Stimulated activated CD4-positive, alpha-beta T cell treated with anti-CD3 and anti-CD28 coated beads, Interleukin-15, amount 100 ng/mL, for 1 hour (primary cell): ENCODE results near the gene IL17F.
"Not testable (repeated sequence)": the region's sequence is repeated elsewhere in the genome, so short reads cannot be mapped to it uniquely, and the experiment has no call there.

Source experiments
- DNase-seq, 2 donors: peaks; one replicate each; pipeline ENCODE4 v3.0.0-alpha.2; 2020; ENCODE audit warnings: low read depth in 1 of 2, low spot score in 1 of 2

Gene IL17F

GRCh38 chr6:52249078-52249477 is 4.8 kb upstream of the IL17F start:
- no peak for DNase-seq

DNA sequence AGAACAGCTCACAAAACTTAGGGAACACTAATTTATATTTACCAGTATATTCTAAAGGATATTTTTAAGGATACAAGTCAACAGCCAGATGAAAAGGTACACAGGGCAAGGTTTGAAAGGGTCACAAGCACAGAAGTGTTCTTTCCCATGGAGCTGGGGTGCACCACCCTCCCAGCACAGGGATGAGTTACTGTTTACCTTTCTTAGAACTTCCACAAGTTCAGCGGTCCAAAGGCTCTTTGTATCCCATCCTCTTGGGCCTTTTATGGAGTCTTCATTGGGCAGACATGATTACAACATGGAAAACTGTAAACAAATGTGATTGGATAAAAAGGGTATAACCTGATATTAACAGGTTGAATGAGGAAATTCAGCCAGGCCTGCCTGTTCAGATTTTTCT is 1.1 kb upstream of the IL17F start:
- DNase-seq, result no peak

DNA sequence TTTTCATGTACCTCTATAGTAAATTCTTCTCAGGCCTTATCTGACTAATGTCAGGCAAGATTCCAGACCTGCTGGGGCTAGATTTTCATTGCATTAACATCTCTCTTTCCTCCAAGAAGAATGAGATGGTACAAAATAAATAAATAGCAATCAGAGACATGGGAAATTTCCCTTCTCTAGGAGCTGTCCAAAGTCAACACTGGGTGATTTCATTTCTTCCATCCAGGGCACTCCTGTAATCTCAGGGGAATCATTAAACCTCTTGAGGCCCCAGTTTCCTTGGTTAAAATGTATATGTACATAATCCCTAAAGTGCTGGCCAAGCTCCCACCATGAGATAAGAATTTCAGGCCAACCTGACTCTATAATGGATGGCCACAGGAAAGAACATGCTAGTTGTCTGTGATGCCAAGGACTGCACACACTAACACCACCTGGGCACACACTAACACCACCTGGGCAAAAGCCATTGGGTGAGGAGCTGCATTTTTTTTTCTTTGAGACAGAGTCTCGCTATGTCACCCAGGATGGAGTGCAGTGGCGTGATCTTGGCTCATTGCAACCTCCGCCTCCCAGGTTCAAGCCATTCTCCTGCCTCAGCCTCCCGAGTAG is 912 bp downstream of the IL17F start:
- no peak for DNase-seq

DNA sequence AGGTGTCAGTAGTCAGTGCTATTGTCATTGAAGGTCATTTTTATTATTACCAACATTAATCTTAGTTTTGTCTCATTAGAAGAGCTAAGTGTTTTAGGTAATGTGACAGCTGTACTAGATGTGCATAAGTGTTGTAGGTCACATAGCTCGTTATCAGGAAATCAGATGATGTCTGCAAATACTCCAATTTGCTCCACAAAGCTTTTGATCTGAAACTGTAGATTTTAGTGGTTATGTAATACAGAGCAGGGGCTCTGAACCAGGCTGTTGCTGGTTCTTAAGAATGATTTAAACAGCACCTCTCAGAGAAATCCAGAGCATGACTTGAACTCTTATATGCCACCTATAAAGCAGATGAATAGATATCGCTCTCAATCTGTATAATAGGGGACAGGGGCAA is 2.5 kb downstream of the IL17F start:
- no peak for DNase-seq

DNA sequence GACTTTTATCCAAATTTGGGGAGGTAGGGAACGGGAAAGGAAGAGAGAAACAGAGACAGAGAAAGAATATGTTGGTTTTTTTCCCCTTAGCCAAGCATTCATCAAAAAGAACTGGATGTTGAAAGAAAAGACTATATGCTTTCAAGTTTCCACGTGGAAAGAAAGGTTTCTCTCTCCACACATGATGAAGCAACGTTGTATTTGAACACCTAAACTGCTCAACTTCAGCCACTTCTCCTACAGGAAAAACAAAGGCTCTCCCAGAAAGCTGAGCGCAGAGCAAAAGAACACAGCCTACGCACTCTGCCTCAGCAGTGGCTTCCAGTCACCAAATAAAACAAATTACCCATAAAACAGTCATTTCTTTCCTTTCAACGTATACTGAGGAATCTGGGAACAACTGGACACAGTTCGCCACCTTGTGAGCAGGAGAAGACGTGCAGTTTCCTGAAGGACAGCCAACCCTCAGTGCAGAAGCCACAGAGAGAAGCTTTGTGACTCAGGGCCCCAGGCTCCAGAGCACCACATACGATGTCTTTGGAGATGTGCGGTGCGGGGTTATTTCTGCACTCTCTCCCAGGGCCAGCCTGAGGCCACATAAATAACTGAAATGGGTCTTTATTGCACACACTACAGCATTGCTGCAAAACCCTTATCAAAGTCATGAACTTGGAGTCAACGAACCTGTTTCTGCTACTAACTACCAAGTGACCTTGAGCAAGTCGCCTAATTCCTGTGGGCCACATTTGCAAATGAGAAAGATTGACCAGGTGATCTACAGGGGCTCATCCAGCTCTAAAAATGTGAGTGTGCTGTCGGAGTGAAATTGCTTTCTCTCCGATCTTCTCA is 10.1 kb downstream of the IL17F start:
- no peak for DNase-seq

DNA sequence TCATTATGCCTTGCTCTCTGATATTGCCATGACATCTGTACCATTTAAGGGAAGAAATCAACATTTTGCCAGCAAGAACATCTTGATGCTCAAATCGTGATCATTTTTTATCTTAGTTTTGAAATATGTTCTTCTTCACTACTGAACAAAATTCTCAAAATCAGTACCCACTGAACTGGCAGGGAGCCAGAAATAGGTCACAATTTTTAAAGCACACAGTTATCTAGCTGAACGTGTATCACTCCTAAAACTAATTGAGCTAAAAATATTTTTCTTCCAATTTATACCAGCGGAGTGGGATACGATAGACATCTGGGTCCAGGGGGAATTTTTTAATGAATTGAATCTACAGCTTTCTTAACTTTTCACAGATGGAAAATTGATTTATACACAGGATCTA is 11.3 kb downstream of the IL17F start:
- no peak for DNase-seq

DNA sequence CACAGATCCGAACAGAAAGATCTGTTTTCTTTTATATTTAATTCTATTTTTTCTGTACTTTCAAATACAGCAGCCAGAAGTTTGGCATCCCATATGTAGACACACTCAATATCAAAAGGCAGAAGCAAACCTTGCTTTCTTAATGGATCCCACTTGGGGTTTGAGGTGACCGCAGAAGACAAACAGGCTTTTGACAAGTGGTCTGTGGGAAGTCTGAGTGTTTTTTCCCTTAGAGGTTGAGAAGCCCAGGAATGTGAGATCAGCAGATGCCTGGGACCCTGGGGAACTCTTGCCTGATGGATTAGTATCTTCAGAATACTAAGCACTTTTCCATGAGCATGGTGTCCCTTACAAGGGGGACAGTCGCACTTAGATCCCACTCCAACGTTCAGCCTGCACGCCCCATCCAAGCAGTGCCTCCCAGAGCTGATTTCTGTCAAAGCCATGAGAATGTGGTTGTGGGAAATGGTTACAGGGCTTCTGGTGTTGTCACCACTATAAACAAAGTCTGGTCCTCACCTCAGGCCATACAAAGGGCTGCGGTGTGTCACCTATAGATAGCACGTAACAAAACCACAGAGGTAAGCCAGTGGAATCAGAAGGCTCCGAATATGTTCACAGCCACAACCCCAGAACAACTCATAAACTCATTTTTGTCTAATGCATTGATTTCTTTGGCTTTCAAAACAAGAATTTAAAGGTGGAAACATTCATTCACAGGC is 12.7 kb downstream of the IL17F start:
- DNase-seq, result no peak

DNA sequence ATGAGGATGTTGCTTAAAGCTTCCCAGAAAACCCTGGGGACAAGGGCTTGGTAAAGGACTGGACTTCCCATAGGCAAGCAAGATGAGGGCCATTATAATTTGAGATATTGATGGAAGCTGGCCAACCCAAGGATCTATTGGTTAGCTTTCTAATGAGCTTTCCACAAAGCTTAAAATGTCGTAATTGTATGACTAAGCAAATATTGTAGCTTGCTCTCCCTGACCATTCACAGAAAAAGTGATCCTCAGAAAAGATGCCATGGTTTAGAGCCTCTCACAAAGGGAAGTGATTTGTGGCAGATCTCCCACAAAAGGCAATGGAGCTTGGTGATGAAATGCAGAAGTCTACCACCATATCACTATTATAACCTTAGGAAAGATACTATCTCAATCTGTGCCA is 13.6 kb downstream of the IL17F start:
- DNase-seq, result no peak

DNA sequence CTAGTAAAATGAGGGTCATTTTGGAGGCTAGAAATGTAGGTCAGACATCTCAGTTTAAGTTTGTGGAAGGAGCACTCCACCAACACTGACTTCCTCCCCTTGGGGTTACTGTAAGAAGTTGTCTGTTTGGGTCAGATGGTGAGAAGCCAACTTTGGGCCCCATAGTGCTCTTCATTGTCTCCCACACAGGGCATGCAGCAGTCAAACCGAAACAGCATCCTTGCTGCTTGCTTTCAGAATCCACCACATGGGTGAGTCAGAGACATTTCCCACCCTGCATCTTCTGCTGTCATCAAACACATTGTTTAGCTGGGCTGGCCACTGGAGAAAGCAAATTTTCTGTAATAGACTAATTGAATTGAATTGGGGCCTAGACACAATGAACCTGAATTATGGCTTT is 16.8 kb downstream of the IL17F start:
- DNase-seq, result peak in 1 of 2 donors; percentile 13

GRCh38 chr6:52221302-52221701 is 23.0 kb downstream of the IL17F start:
- no peak for DNase-seq

- no peak for DNase-seq
Measured at GRCh38 chr6:52217761-52218160, 26.5 kb downstream of the IL17F start.

- DNase-seq, result no peak
Measured at GRCh38 chr6:52216932-52217575, 27.2 kb downstream of the IL17F start.

DNA sequence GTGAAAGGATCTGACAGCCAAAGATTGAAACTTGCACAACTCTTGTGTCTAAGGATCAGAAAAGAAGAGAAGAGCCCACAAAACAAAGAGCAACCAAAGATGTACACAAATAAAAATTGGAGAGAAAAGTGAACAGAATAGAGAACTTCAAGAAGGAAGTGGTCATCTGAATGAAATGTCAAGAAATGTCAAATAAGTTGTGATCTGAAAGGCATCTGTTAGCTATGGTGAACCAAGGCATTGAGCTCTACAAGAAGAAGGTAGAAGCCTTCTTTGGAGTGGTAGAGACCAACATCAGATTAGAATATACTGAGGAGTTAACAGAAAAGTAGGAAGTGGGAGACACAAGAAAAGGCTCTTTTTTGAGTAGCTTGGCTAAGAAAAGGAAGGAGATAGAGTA is 28.5 kb downstream of the IL17F start:
- no peak for DNase-seq

GRCh38 chr6:52213127-52213526 is 31.2 kb downstream of the IL17F start:
- no peak for DNase-seq

DNA sequence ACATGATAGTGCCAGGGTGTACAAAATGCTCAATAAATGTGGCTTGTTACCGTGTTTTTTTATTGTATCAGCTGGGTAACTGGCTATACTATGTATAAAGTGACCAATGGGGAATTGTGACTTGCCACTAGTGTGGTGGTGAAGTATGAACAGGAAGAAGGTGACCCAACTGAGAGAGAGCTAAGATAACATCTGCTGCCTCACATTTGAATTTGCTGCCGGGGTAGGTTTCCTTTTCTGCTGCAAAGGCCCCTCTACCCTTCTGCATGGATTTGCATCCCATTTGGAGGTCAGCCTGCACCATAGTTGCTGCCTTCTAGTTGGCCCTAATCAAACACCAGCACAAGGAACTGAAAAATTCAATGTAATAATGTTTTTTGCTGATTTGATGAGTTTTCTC is 34.1 kb downstream of the IL17F start:
- DNase-seq, result no peak

DNA sequence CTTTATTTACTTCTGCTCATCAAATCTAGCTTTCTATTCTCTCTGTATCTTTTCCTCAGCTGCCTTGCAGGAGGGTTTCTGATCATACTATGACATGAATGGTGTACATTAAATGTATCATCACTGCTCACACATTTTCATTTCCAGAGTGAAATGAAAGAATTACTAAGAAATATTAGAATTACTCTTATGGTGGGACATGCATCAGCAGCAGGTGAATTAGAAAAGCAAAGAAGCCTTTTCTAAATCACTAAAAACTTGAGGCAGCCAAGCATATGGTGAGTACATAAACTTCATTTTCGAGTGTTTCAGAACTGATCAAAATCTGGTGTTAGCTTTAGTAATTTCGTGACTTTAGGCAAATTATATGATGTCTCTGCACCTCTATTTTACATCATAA is 34.5 kb downstream of the IL17F start:
- no peak for DNase-seq

DNA sequence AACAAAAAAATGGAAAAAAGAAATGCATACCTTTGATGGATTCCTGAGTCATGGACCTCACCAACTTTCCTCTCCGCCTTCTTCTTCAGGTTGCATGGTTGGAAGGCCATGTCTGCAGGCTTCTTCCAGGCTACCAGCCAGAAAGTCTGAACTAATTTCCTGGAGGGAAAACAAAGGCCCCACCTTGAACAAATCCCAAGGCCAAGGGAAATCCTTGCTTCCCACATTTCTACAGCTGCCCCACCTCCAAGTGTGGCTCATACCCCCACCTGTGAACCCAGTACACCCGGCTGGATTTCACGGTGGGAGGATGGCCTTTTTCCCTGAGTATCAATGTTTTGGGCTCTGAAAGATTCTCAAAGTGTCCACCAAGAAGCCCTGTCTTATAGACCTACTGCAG is 35.7 kb downstream of the IL17F start:
- DNase-seq, result no peak

GRCh38 chr6:52207066-52207465 is 37.2 kb downstream of the IL17F start:
- DNase-seq, result no peak

DNA sequence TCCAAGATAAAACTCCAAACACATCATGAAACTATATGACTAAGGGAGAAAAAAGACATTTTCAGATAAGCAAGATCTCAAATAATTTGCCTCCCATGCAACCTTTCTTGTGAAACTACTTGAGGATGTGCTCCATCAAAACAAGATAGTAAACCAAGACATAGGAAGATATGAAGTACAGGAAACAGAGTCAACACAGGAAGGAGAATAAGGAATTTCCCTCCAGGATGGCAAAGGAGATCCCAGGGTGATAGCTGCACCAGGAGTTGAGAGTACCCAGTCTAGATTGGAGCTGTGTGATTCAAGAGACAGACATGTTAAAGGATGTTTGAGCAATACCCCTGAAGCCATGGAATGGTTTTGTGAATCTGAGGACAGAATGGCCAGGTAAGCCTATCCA is 42.8 kb downstream of the IL17F start:
- DNase-seq, result no peak

GRCh38 chr6:52201046-52201445 is 43.3 kb downstream of the IL17F start:
- no peak for DNase-seq

DNA sequence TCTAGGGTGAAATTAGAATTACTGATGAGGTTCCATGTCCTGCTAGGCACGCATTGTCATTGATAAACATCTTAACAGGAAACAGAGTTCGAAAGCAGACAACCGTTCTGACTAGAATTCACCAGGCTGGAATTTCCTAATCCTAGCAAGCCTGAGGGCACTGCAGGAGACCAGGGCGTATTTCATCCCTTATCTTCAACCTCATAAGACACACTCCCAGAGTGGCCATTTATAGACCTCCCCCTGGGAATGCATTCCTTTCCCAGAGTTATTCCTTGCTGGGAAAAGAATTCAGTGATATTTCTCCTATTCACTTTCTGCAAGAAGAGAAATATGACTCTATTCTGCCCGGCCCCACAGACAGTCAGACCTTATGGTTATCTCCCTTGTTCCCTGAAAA is 44.2 kb downstream of the IL17F start:
- DNase-seq, result not testable (repeated sequence)

DNA sequence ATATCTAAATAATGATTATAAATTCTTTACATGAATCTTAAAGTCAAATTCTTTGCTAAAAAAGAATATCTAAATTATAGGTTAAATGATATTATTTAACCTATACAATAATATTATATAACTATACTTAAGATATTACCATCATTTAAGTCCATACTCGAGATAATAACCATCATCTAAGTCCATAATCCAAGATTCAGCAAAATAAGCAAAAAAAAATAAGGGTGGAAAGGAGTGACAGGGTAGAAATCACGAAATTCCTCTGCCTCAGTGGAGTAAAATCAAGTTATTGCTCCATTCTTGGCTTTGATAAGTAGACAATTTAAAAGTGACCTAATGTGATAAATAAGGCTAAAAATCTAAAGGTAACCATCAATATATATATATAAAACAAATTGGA is 48.4 kb downstream of the IL17F start:
- no peak for DNase-seq
